GM12878 (cell line): Measurements from ENCODE around the gene ARAP3. TPM values are rescaled to one million over a fixed set of nuclear protein-coding genes. Genes with fewer than 3 reads are reported as not detected.

Experiments used
- ATAC-seq: fragments of 200-7000 bp; cut with Tn5 transposase; 3 replicates; pipeline ENCODE4 v1.9.1; 2020; ENCODE audit warnings: mild to moderate bottlenecking, moderate library complexity
- BruUV-seq: library from RNA; stranded (reverse); fragments of 400-500 nt; replicated peaks from 2 replicates; lab custom pipeline; 2021; lab: Mats Ljungman, UMichigan
- CTCF ChIA-PET: fragments of 300-600 bp; sonication (Branson Sonifier 250); formaldehyde crosslinking; extraction: SDS; loops from one replicate; lab custom pipeline; 2021; ENCODE audit warnings: inconsistent platforms; lab: Yijun Ruan, JAX
- POLR2A ChIA-PET: fragments of 350-600 bp; formaldehyde crosslinking; extraction: SDS; loops from one replicate; lab custom pipeline; 2021; ENCODE audit warnings: inconsistent platforms; lab: Charles Lee
- RAD21 ChIA-PET: fragments of 300-600 bp; sonication (Branson Sonifier 250); formaldehyde crosslinking; loops from one replicate; lab custom pipeline; 2023; ENCODE audit warnings: antibody characterized with exemption; ENCODE audit not compliant: unreplicated experiment; lab: Charles Lee
- SMC1A ChIA-PET: fragments of 300-600 bp; sonication (Branson Sonifier 250); formaldehyde crosslinking; loops from one replicate; lab custom pipeline; 2023; ENCODE audit not compliant: unreplicated experiment, uncharacterized antibody; lab: Charles Lee
- DNase-seq: peaks from one replicate; pipeline ENCODE4 v3.0.0-alpha.2; 2011; ENCODE audit warnings: low read depth, low spot score
- FAIRE-seq: peaks from 3 replicates; lab custom pipeline; 2011; peaks lifted over from hg19 to GRCh38; lab: Jason Lieb, UNC
- H2AFZ ChIP-seq: 2 replicates; pipeline ENCODE4 v1.6.0; 2011; ENCODE audit warnings: low read depth, low read length, control low read depth; ENCODE audit not compliant: control insufficient read depth
- H3K27ac ChIP-seq: 2 replicates; pipeline ENCODE4 v1.5.1; 2011; ENCODE audit warnings: control low read depth; ENCODE audit not compliant: control insufficient read depth, insufficient read depth
- H3K27me3 ChIP-seq, 2 experiments: replicated peaks in 1 of 2; 2 replicates each; pipeline versions ENCODE4 v1.6.0 to v1.6.1; 2011; ENCODE audit warnings: low read length in 1 of 2; ENCODE audit not compliant: control insufficient read depth in 2 of 2, insufficient read depth in 2 of 2
- H3K36me3 ChIP-seq, 2 experiments: 2 replicates each; pipeline ENCODE4 v1.5.1; 2011; ENCODE audit warnings: low read length in 1 of 2; ENCODE audit not compliant: control insufficient read depth in 2 of 2, insufficient read depth in 2 of 2
- H3K4me1 ChIP-seq: 2 replicates; pipeline ENCODE4 v1.6.1; 2011; ENCODE audit warnings: mild to moderate bottlenecking, low read length, moderate library complexity, mixed read lengths; ENCODE audit not compliant: control insufficient read depth, insufficient read depth
- H3K4me2 ChIP-seq: 2 replicates; pipeline ENCODE4 v1.6.0; 2011; ENCODE audit warnings: control low read depth; ENCODE audit not compliant: control insufficient read depth, insufficient read depth
- H3K4me3 ChIP-seq: fragments of 200-600 bp; sonication (generic); 2 replicates; pipeline ENCODE4 v1.5.1; 2016
- H3K79me2 ChIP-seq: 2 replicates; pipeline ENCODE4 v1.6.0; 2011; ENCODE audit warnings: low read length; ENCODE audit not compliant: control insufficient read depth, insufficient read depth
- H3K9ac ChIP-seq: 2 replicates; pipeline ENCODE4 v1.8.0; 2011; ENCODE audit warnings: low read length, control low read depth, mixed read lengths; ENCODE audit not compliant: control insufficient read depth, insufficient read depth
- H3K9me3 ChIP-seq: replicated peaks from 3 replicates; pipeline ENCODE4 v1.5.1; 2011; ENCODE audit warnings: mild to moderate bottlenecking, low read length; ENCODE audit not compliant: control insufficient read depth, insufficient read depth
- H4K20me1 ChIP-seq: 2 replicates; pipeline ENCODE4 v1.6.0; 2011; ENCODE audit not compliant: control insufficient read depth, insufficient read depth
- BCL3 ChIP-seq: IDR thresholded peaks from 2 replicates; pipeline ENCODE4 v1.6.1; 2011; ENCODE audit warnings: borderline replicate concordance, low read depth, mild to moderate bottlenecking, moderate library complexity, low read length; ENCODE audit not compliant: insufficient read depth, poor library complexity, severe bottlenecking
- BMI1 ChIP-seq: fragments of 450-650 bp; IDR thresholded peaks from 2 replicates; pipeline ENCODE4 v1.6.1; 2016; ENCODE audit warnings: mild to moderate bottlenecking, moderate library complexity, borderline replicate concordance
- NR2C1 ChIP-seq: fragments of 450-650 bp; IDR thresholded peaks from 2 replicates; pipeline ENCODE4 v1.6.1; 2017; ENCODE audit warnings: antibody characterized with exemption, mild to moderate bottlenecking, moderate library complexity
- NRF1 ChIP-seq: conservative IDR thresholded peaks from 2 replicates; pipeline ENCODE4 v1.6.1; 2011; ENCODE audit warnings: mild to moderate bottlenecking, low read depth, low read length, improper control_type of control experiment
- SMC3 ChIP-seq: IDR thresholded peaks from 2 replicates; pipeline ENCODE4 v1.6.1; 2011; ENCODE audit warnings: low read length, improper control_type of control experiment, borderline replicate concordance
- TAF1 ChIP-seq: IDR thresholded peaks from 2 replicates; pipeline ENCODE4 v1.6.1; 2011; ENCODE audit warnings: mild to moderate bottlenecking, low read depth, low read length, borderline replicate concordance
- TARDBP ChIP-seq: IDR thresholded peaks from 2 replicates; pipeline ENCODE4 v1.6.1; 2016; ENCODE audit warnings: borderline replicate concordance
- TCF7 ChIP-seq: IDR thresholded peaks from 2 replicates; pipeline ENCODE4 v1.6.1; 2014; ENCODE audit warnings: antibody characterized with exemption, borderline replicate concordance
- USF1 ChIP-seq: IDR thresholded peaks from 2 replicates; pipeline ENCODE4 v1.6.1; 2011; ENCODE audit warnings: borderline replicate concordance, low read depth, mild to moderate bottlenecking, moderate library complexity, mixed read lengths, low read length; ENCODE audit not compliant: insufficient read depth; ENCODE audit errors: extremely low read length
- USF2 ChIP-seq: IDR thresholded peaks from 2 replicates; pipeline ENCODE4 v1.6.1; 2011; ENCODE audit warnings: low read depth, low read length, improper control_type of control experiment, borderline replicate concordance
- ZBED1 ChIP-seq: IDR thresholded peaks from 2 replicates; pipeline ENCODE4 v1.6.1; 2016; ENCODE audit warnings: borderline replicate concordance
- WGBS: methylation state at CpG from one replicate; pipeline ENCODE4 v1.1.6; 2016; ENCODE audit warnings: low lambda C conversion rate; ENCODE audit not compliant: insufficient replicate concordance, insufficient coverage; ENCODE audit errors: missing lambda C conversion rate; 5-methylcytosine and 5-hydroxymethylcytosine counted together
- in situ Hi-C: fragments of 300-500 bp; cut with MboI; formaldehyde crosslinking; loops from 9 replicates; pipeline ENCODE4 v1.14.3; 2018; ENCODE audit warnings: mixed read lengths
- intact Hi-C: fragments of 100-400 bp; cut with micrococcal nuclease; formaldehyde crosslinking; loops from one replicate; pipeline ENCODE4 v1.14.2; 2022; ENCODE audit not compliant: unreplicated experiment
- polyA plus RNA-seq, 11 experiments: library from polyadenylated mRNA; depleted of rRNA in 4 of 11; unstranded in 6 of 11; stranded (reverse) in 5 of 11; fragments of >200 nt; fragmentation: Nextera tagmentation in 4 of 11; fragmentation: Illumina TruSeq in 1 of 11; extraction: Ambion mirVana in 4 of 11; extraction: Trizol in 1 of 11; gene quantifications; 1 replicate in 1 of 11; 2 replicates in 10 of 11; pipeline versions ENCODE4 v1.2.1 to v1.2.3, GENCODE V29; 2011 to 2016; ENCODE audit warnings: inconsistent platforms in 2 of 11, missing spikeins in 2 of 11, low read depth in 1 of 11
- total RNA-seq, 4 experiments: library from RNA; depleted of rRNA in 3 of 4; stranded (reverse); fragments of >200 nt in 3 of 4; fragmentation: Illumina TruSeq in 1 of 4; extraction: Trizol in 1 of 4; gene quantifications; 2 replicates each; pipeline versions ENCODE4 v1.2.1 to v1.2.3, GENCODE V29; 2013 to 2021

ARAP3 gene
- total and polyA plus RNA-seq, 10 of the 15 experiments (the other 5 are each of a cell fraction or from before 2014, with no cell fraction given), result 0.01 to 0.08 TPM; not detected in 8

- H3K36me3 ChIP-seq, result no peaks in the 10 kb centered on the region; a peak in 2 of 4 replicates
- TF ChIP-seq BMI1, result no peak
- FAIRE-seq (no peak), DNase-seq (no peak), ATAC-seq (no peak)
- CTCF ChIA-PET, result interaction anchor here (0.8 to 10.9 kb wide), 8 partner anchors 7 to 96 kb away, joined by 3 to 172 read pairs (median 6); partner anchors contain the start of genes DIAPH1 and FCHSD1
- RAD21 ChIA-PET, result interaction anchor here (0.7 to 5.7 kb wide), 5 partner anchors 9 to 913 kb away, joined by 3 to 89 read pairs (median 3); partner anchors contain the start of genes DIAPH1 and RNF14
- no peak overlapping the region for H3K9ac ChIP-seq
- peaks cover 87% of the 10 kb centered on the region for H3K79me2 ChIP-seq
- no peak overlapping the region for H3K4me3 ChIP-seq
- in situ Hi-C loops (loop anchor here (25.0 kb wide), 2 partner anchors 1197 to 1572 kb away; partner anchors contain the start of genes ANKHD1 and NRG2), intact Hi-C loops (no loop called here)
- H2AFZ ChIP-seq, result no peak overlapping the region
- no TSS peak for BruUV-seq
- SMC1A ChIA-PET, result interaction anchor here (0.7 to 8.6 kb wide), 9 partner anchors 7 to 99 kb away, joined by 3 to 199 read pairs (median 4); partner anchors contain the start of gene DIAPH1
- 84% methylated on average over 3 of the region's 3 CpGs for WGBS
- POLR2A ChIA-PET, result interaction anchor here (0.6 to 4.1 kb wide), 11 partner anchors 8 to 1823 kb away, joined by 3 to 31 read pairs (median 12); partner anchors contain the start of genes FCHSD1, HDAC3 and RELL2
- no peaks in the 10 kb centered on the region for H3K9me3 ChIP-seq
- peaks cover 21% of the 10 kb centered on the region for H3K4me1 ChIP-seq
- H3K27me3 ChIP-seq, result no peaks in the 10 kb centered on the region
- H3K4me2 ChIP-seq, result no peak overlapping the region
- H3K27ac ChIP-seq, result peak overlapping the region; percentile 62; the same call in 1 of the 2 replicates
- H4K20me1 ChIP-seq, result no peaks in the 10 kb centered on the region
Observed at GRCh38 chr5:141609044-141609443, 73.0 kb downstream of the ARAP3 start.

- in situ Hi-C loops, result loop anchor here (25.0 kb wide), 2 partner anchors 1196 to 1571 kb away; partner anchors contain the start of genes ANKHD1 and NRG2
- Histone ChIP-seq H3K4me1 (peaks cover 26% of the 10 kb centered on the region), H2AFZ (no peak overlapping the region), H3K79me2 (peaks cover 87% of the 10 kb centered on the region), H3K9ac (peak overlapping the region; percentile 11; the same call in 1 of the 2 replicates), H3K9me3 (no peaks in the 10 kb centered on the region), H4K20me1 (no peaks in the 10 kb centered on the region), H3K27me3 (no peaks in the 10 kb centered on the region)
- ATAC-seq, result no peak
- CTCF ChIA-PET, result interaction anchor here (0.8 to 10.9 kb wide), 9 partner anchors 8 to 95 kb away, joined by 3 to 172 read pairs (median 4); partner anchors contain the start of genes DIAPH1 and FCHSD1
- no peak for FAIRE-seq
- TF ChIP-seq NR2C1 (no peak), SMC3 (no peak), NRF1 (no peak), TARDBP (no peak), TAF1 (no peak), TCF7 (no peak), ZBED1 (no peak), USF1 (no peak), BCL3 (no peak), USF2 (no peak)
- TF ChIP-seq, all 136 proteins: peak for 0
- no peaks in the 10 kb centered on the region; a peak in 2 of 4 replicates for H3K36me3 ChIP-seq
- H3K27ac ChIP-seq, result peak overlapping the region; percentile 62; the same call in 1 of the 2 replicates
- DNase-seq, result no peak
- H3K4me3 ChIP-seq, result no peak overlapping the region
- H3K4me2 ChIP-seq, result peak overlapping the region; percentile 27; the same call in 1 of the 2 replicates
- ChIA-PET SMC1A (interaction anchor here (0.7 to 8.6 kb wide), 9 partner anchors 8 to 98 kb away, joined by 3 to 199 read pairs (median 4); partner anchors contain the start of gene DIAPH1), RAD21 (interaction anchor here (0.7 to 5.7 kb wide), 7 partner anchors 9 to 913 kb away, joined by 3 to 89 read pairs (median 3); partner anchors contain the start of genes DIAPH1, HDAC3, RELL2 and RNF14), POLR2A (interaction anchor here (0.6 to 4.1 kb wide), 11 partner anchors 8 to 1823 kb away, joined by 3 to 31 read pairs (median 12); partner anchors contain the start of genes FCHSD1, HDAC3 and RELL2)
- 0% methylated on average over 1 of the region's 1 CpG for WGBS
- intact Hi-C loops, result no loop called here
- BruUV-seq, result no TSS peak
Observed at GRCh38 chr5:141608557-141608956, 73.5 kb downstream of the ARAP3 start.
